IMR-90 (cell line): ENCODE data around the gene ARMC3. TPM values are rescaled to one million over a fixed set of nuclear protein-coding genes. Genes with fewer than 3 reads are reported as not detected.

Experiments used
- ATAC-seq: fragments of 200-7000 bp; cut with Tn5 transposase; 2 replicates; pipeline ENCODE4 v1.9.1; 2020; ENCODE audit warnings: low read depth, mild to moderate bottlenecking, moderate library complexity
- BruUV-seq: library from RNA; stranded (reverse); fragments of 400-500 nt; replicated peaks from 2 replicates; lab custom pipeline; 2021; lab: Mats Ljungman, UMichigan
- CTCF ChIA-PET: fragments of 300-600 bp; formaldehyde crosslinking; extraction: SDS; loops from one replicate; lab custom pipeline; 2021; ENCODE audit warnings: antibody characterized with exemption; lab: Yijun Ruan, JAX
- POLR2A ChIA-PET: fragments of 300-600 bp; sonication (Branson Sonifier 250); formaldehyde crosslinking; loops from one replicate; lab custom pipeline; 2022; ENCODE audit warnings: antibody characterized with exemption; ENCODE audit not compliant: unreplicated experiment; lab: Charles Lee
- DNase-seq: peaks from one replicate; pipeline ENCODE4 v3.0.0; 2013
- H2AFZ ChIP-seq: replicated peaks from 2 replicates; pipeline ENCODE3; 2013; ENCODE audit warnings: low read length, mild to moderate bottlenecking; ENCODE audit not compliant: poor library complexity
- H2AK5ac ChIP-seq: 2 replicates; pipeline ENCODE4 v1.6.1; 2013; ENCODE audit warnings: low read depth, low read length, inconsistent platforms
- H2AK9ac ChIP-seq: replicated peaks from 2 replicates; pipeline ENCODE3; 2013; ENCODE audit warnings: mild to moderate bottlenecking, low read depth, low read length, moderate library complexity; ENCODE audit not compliant: poor library complexity
- H2BK120ac ChIP-seq: 2 replicates; pipeline ENCODE4 v1.6.1; 2013; ENCODE audit warnings: low read depth, low read length, inconsistent platforms
- H2BK15ac ChIP-seq: 3 replicates; pipeline ENCODE4 v1.6.1; 2013; ENCODE audit warnings: low read depth, low read length, inconsistent platforms
- H2BK20ac ChIP-seq: 2 replicates; pipeline ENCODE4 v1.6.1; 2013; ENCODE audit warnings: low read depth, mild to moderate bottlenecking, inconsistent platforms, low read length, moderate library complexity
- H2BK5ac ChIP-seq: 2 replicates; pipeline ENCODE4 v1.6.1; 2013; ENCODE audit warnings: mild to moderate bottlenecking, low read depth, low read length, inconsistent platforms; ENCODE audit not compliant: poor library complexity, severe bottlenecking
- H3K14ac ChIP-seq: replicated peaks from 2 replicates; pipeline ENCODE4 v1.6.1; 2013; ENCODE audit warnings: low read depth, low read length, inconsistent platforms
- H3K18ac ChIP-seq: 2 replicates; pipeline ENCODE4 v1.6.1; 2013; ENCODE audit warnings: low read depth, low read length, control low read depth
- H3K23ac ChIP-seq: 2 replicates; pipeline ENCODE4 v1.6.1; 2013; ENCODE audit warnings: low read depth, low read length, inconsistent platforms
- H3K27ac ChIP-seq: 2 replicates; pipeline ENCODE4 v1.5.1; 2013; ENCODE audit warnings: mild to moderate bottlenecking, control low read depth, low read length; ENCODE audit not compliant: insufficient read depth
- H3K27me3 ChIP-seq: 2 replicates; pipeline ENCODE4 v1.6.1; 2013; ENCODE audit warnings: low read length; ENCODE audit not compliant: control insufficient read depth, insufficient read depth
- H3K36me3 ChIP-seq: 2 replicates; pipeline ENCODE4 v1.6.1; 2013; ENCODE audit warnings: low read length, mixed read lengths; ENCODE audit not compliant: control insufficient read depth, insufficient read depth
- H3K4ac ChIP-seq: 2 replicates; pipeline ENCODE4 v1.6.1; 2013; ENCODE audit warnings: low read depth, low read length, inconsistent platforms
- H3K4me1 ChIP-seq: 2 replicates; pipeline ENCODE4 v1.6.1; 2013; ENCODE audit warnings: low read length, mixed read lengths; ENCODE audit not compliant: control insufficient read depth, insufficient read depth
- H3K4me2 ChIP-seq: 2 replicates; pipeline ENCODE4 v1.6.1; 2013; ENCODE audit warnings: low read depth, mild to moderate bottlenecking, control low read depth, low read length, moderate library complexity
- H3K4me3 ChIP-seq: 2 replicates; pipeline ENCODE4 v1.5.1; 2013; ENCODE audit warnings: low read depth, mild to moderate bottlenecking, control low read depth, low read length, moderate library complexity; ENCODE audit not compliant: insufficient read depth
- H3K56ac ChIP-seq: 2 replicates; pipeline ENCODE4 v1.6.1; 2013; ENCODE audit warnings: low read length, inconsistent platforms; ENCODE audit not compliant: insufficient read depth; ENCODE audit errors: extremely low read depth
- H3K79me1 ChIP-seq, 2 experiments: 2 replicates each; pipeline ENCODE4 v1.6.1; 2013; ENCODE audit warnings: low read length in 2 of 2, inconsistent platforms in 1 of 2, low read depth in 1 of 2
- H3K9ac ChIP-seq: 2 replicates; pipeline ENCODE4 v1.6.1; 2013; ENCODE audit warnings: low read depth, low read length, control low read depth
- H3K9me1 ChIP-seq: 2 replicates; pipeline ENCODE4 v1.6.1; 2013; ENCODE audit warnings: low read length, inconsistent platforms; ENCODE audit not compliant: insufficient read depth
- H3K9me3 ChIP-seq: 2 replicates; pipeline ENCODE4 v1.6.1; 2013; ENCODE audit warnings: low read length; ENCODE audit not compliant: control insufficient read depth, insufficient read depth
- H4K20me1 ChIP-seq: 2 replicates; pipeline ENCODE4 v1.6.1; 2013; ENCODE audit warnings: low read length, inconsistent platforms; ENCODE audit not compliant: insufficient read depth
- H4K5ac ChIP-seq: 2 replicates; pipeline ENCODE4 v1.6.1; 2013; ENCODE audit warnings: mild to moderate bottlenecking, low read depth, low read length, control low read depth
- H4K8ac ChIP-seq, 2 experiments: 2 replicates each; pipeline ENCODE4 v1.6.1; 2013; ENCODE audit warnings: low read depth in 2 of 2, low read length in 2 of 2, control low read depth in 1 of 2, inconsistent platforms in 1 of 2
- H4K91ac ChIP-seq: 2 replicates; pipeline ENCODE4 v1.6.1; 2013; ENCODE audit warnings: low read depth, low read length, inconsistent platforms; ENCODE audit not compliant: insufficient read depth
- CEBPB ChIP-seq: IDR thresholded peaks from 2 replicates; pipeline ENCODE4 v1.6.1; 2012; ENCODE audit warnings: low read depth, low read length, improper control_type of control experiment
- CHD1 ChIP-seq: IDR thresholded peaks from 2 replicates; pipeline ENCODE4 v1.6.1; 2012; ENCODE audit warnings: low read depth, low read length, improper control_type of control experiment
- MXI1 ChIP-seq: IDR thresholded peaks from 2 replicates; pipeline ENCODE4 v1.6.1; 2012; ENCODE audit warnings: low read depth, mild to moderate bottlenecking, low read length, moderate library complexity, borderline replicate concordance
- RCOR1 ChIP-seq: IDR thresholded peaks from 2 replicates; pipeline ENCODE4 v1.6.1; 2012; ENCODE audit warnings: mild to moderate bottlenecking, low read length, improper control_type of control experiment; ENCODE audit not compliant: insufficient replicate concordance
- RFX5 ChIP-seq: IDR thresholded peaks from 2 replicates; pipeline ENCODE4 v1.8.0; 2012; ENCODE audit warnings: low read depth, mild to moderate bottlenecking, low read length, moderate library complexity
- USF2 ChIP-seq: fragments of 150-350 bp; IDR thresholded peaks from 2 replicates; pipeline ENCODE4 v1.6.1; 2017; ENCODE audit warnings: mild to moderate bottlenecking, antibody characterized with exemption, low read length, low read depth
- WGBS, 2 experiments: methylation state at CpG; one replicate each; pipeline versions ENCODE4 v1.1.5 to v1.1.7; 2013; ENCODE audit warnings: missing lambda C conversion rate in 2 of 2; ENCODE audit not compliant: insufficient read length in 1 of 2; ENCODE audit errors: extremely low coverage in 2 of 2; 5-methylcytosine and 5-hydroxymethylcytosine counted together
- dilution Hi-C: fragments of 300-500 bp; cut with HindIII; formaldehyde crosslinking; loops from one replicate; pipeline ENCODE4 v1.14.3; 2018; ENCODE audit warnings: low sequenced_read_pairs; ENCODE audit not compliant: unreplicated experiment
- in situ Hi-C: fragments of 300-500 bp; cut with MboI; formaldehyde crosslinking; loops from 3 replicates; pipeline ENCODE4 v1.14.3; 2019; ENCODE audit warnings: low sequenced_read_pairs, inconsistent platforms, mixed read lengths
- intact Hi-C: fragments of 100-400 bp; cut with micrococcal nuclease; formaldehyde crosslinking; loops from 2 replicates; pipeline ENCODE4 v1.10.0; 2022
- polyA plus RNA-seq, 3 experiments: library from polyadenylated mRNA; depleted of rRNA; stranded (reverse); fragments of >200 nt; gene quantifications; 2 replicates each; pipeline ENCODE4 v1.2.3, GENCODE V29; 2012; ENCODE audit warnings: low replicate concordance in 1 of 3
- total RNA-seq: library from RNA; depleted of rRNA; stranded (reverse); fragments of >200 nt; gene quantifications from 2 replicates; pipeline ENCODE4 v1.2.3, GENCODE V29; 2012
- TF ChIP-seq, protein P1 (sequence below): fragments of 150-350 bp; IDR thresholded peaks from 2 replicates; pipeline ENCODE4 v1.6.1; 2016; ENCODE audit warnings: low read depth, mild to moderate bottlenecking, low read length, moderate library complexity, borderline replicate concordance
- TF ChIP-seq, protein P2 (sequence below): conservative IDR thresholded peaks from 2 replicates; pipeline ENCODE4 v1.5.1; 2012; ENCODE audit warnings: mild to moderate bottlenecking, low read depth, low read length, improper control_type of control experiment

Gene ARMC3
- total and polyA plus RNA-seq, 2 of the 4 experiments (the other 2 are of a cell fraction) = not detected

- POLR2A ChIA-PET = no interaction called here
- in situ Hi-C loops = no loop called here
These were observed 34.1 kb upstream of the ARMC3 start for GRCh38 chr10:22893781-22894180.

More at GRCh38 chr10:22893781-22894180, 34.1 kb upstream of the ARMC3 start:
- Histone ChIP-seq H2AFZ (no peak overlapping the region), H3K23ac (no peak overlapping the region), H4K20me1 (no peaks in the 10 kb centered on the region), H3K9me3 (no peaks in the 10 kb centered on the region), H3K4ac (no peak overlapping the region), H2BK15ac (no peak overlapping the region), H3K9ac (no peak overlapping the region), H2BK120ac (no peak overlapping the region), H3K27me3 (0 out of 2 replicates have a peak, but pooled peaks cover 1% of the 10 kb centered on the region), H3K36me3 (no peaks in the 10 kb centered on the region), H3K79me1 (no peaks in the 10 kb centered on the region), H4K91ac (no peak overlapping the region), H2AK5ac (no peak overlapping the region), H4K8ac (no peak overlapping the region), H2BK5ac (no peak overlapping the region), H3K27ac (no peak overlapping the region), H4K5ac (no peak overlapping the region), H3K9me1 (no peaks in the 10 kb centered on the region), H3K4me3 (no peak overlapping the region), H3K4me1 (no peaks in the 10 kb centered on the region), H3K56ac (no peak overlapping the region), H3K4me2 (no peak overlapping the region), H2BK20ac (no peak overlapping the region), H3K14ac (no peak overlapping the region), H3K18ac (no peak overlapping the region), H2AK9ac (no peak overlapping the region)
- dilution Hi-C loops (no loop called here), intact Hi-C loops (no loop called here)
- TF ChIP-seq USF2 = no peak
- TF ChIP-seq, protein P1, sequence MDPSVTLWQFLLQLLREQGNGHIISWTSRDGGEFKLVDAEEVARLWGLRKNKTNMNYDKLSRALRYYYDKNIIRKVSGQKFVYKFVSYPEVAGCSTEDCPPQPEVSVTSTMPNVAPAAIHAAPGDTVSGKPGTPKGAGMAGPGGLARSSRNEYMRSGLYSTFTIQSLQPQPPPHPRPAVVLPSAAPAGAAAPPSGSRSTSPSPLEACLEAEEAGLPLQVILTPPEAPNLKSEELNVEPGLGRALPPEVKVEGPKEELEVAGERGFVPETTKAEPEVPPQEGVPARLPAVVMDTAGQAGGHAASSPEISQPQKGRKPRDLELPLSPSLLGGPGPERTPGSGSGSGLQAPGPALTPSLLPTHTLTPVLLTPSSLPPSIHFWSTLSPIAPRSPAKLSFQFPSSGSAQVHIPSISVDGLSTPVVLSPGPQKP = no peak
- TF ChIP-seq, protein P2, sequence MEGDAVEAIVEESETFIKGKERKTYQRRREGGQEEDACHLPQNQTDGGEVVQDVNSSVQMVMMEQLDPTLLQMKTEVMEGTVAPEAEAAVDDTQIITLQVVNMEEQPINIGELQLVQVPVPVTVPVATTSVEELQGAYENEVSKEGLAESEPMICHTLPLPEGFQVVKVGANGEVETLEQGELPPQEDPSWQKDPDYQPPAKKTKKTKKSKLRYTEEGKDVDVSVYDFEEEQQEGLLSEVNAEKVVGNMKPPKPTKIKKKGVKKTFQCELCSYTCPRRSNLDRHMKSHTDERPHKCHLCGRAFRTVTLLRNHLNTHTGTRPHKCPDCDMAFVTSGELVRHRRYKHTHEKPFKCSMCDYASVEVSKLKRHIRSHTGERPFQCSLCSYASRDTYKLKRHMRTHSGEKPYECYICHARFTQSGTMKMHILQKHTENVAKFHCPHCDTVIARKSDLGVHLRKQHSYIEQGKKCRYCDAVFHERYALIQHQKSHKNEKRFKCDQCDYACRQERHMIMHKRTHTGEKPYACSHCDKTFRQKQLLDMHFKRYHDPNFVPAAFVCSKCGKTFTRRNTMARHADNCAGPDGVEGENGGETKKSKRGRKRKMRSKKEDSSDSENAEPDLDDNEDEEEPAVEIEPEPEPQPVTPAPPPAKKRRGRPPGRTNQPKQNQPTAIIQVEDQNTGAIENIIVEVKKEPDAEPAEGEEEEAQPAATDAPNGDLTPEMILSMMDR = no peak
- no peak for TF ChIP-seq CEBPB
- TF ChIP-seq MXI1 = no peak
- TF ChIP-seq RCOR1 = no peak
- TF ChIP-seq RFX5 = no peak
- TF ChIP-seq CHD1 = no peak
- WGBS, 2 experiments = no CpG with 5 or more reads among the region's 2 CpGs
- ATAC-seq (no peak), DNase-seq (no peak)
- CTCF ChIA-PET = no interaction called here
- BruUV-seq = no TSS peak
